ENCODE measurements around the gene RBM20. TPM values are rescaled to one million over a fixed set of nuclear protein-coding genes. Genes with fewer than 3 reads are reported as not detected.
A peak's percentile ranks its signal among the peaks of the same experiment; 100 is the strongest.

Gene RBM20
- total RNA-seq = 1.5 and 2.7 TPM in 2 replicates
- long read RNA-seq = 0 reads

- H3K4me1 Mint-ChIP-seq (ENCODE audit: low read depth) = peaks cover 15% of the 10 kb centered on the region
- H3K36me3 Mint-ChIP-seq (ENCODE audit: insufficient read depth) = no peaks in the 10 kb centered on the region
- DNase-seq (ENCODE audit: low spot score, unreplicated experiment) = peak; percentile 44
- no peak for TF ChIP-seq CTCF (IDR thresholded peaks at IDR 0.05; ENCODE audit: unreplicated experiment)
- no peaks in the 10 kb centered on the region for H3K9me3 Mint-ChIP-seq (ENCODE audit: low read depth)
- H3K4me3 Mint-ChIP-seq (ENCODE audit: low read depth) = peak within 1 kb of the TSS; percentile 81
- H3K27me3 Mint-ChIP-seq = peaks cover 53% of the 10 kb centered on the region
- peak within 1 kb of the TSS; percentile 88 for H3K27ac Mint-ChIP-seq
These were observed at the start of gene RBM20 for GRCh38 chr10:110643653-110644597. RBM20 (plus strand) TSS chr10:110644336; CDS start chr10:110644455, 119 bp downstream.

- H3K4me1 Mint-ChIP-seq (ENCODE audit: low read depth) = no peaks in the 10 kb centered on the region
- H3K4me3 Mint-ChIP-seq (ENCODE audit: low read depth) = no peak overlapping the region
- no peak overlapping the region for H3K27ac Mint-ChIP-seq
- no peaks in the 10 kb centered on the region for H3K27me3 Mint-ChIP-seq
- no peak for DNase-seq (ENCODE audit: low spot score, unreplicated experiment)
- peaks cover 24% of the 10 kb centered on the region for H3K36me3 Mint-ChIP-seq (ENCODE audit: insufficient read depth)
- no peak for TF ChIP-seq CTCF (IDR thresholded peaks at IDR 0.05; ENCODE audit: unreplicated experiment)
- no peaks in the 10 kb centered on the region for H3K9me3 Mint-ChIP-seq (ENCODE audit: low read depth)
These were observed 46.7 kb upstream of the RBM20 start for GRCh38 chr10:110597476-110597875.

GRCh38 chr10:110600487-110601101 is 43.5 kb upstream of the RBM20 start:
- peak; percentile 23 for DNase-seq (ENCODE audit: low spot score, unreplicated experiment)
- H3K27me3 Mint-ChIP-seq = no peaks in the 10 kb centered on the region
- peak overlapping the region; percentile 27 for H3K27ac Mint-ChIP-seq
- peaks cover 32% of the 10 kb centered on the region for H3K36me3 Mint-ChIP-seq (ENCODE audit: insufficient read depth)
- H3K9me3 Mint-ChIP-seq (ENCODE audit: low read depth) = no peaks in the 10 kb centered on the region
- no peak overlapping the region for H3K4me3 Mint-ChIP-seq (ENCODE audit: low read depth)
- no peaks in the 10 kb centered on the region for H3K4me1 Mint-ChIP-seq (ENCODE audit: low read depth)
- peak; percentile 76 for TF ChIP-seq CTCF (IDR thresholded peaks at IDR 0.05; ENCODE audit: unreplicated experiment)

GRCh38 chr10:110601581-110601980 is 42.6 kb upstream of the RBM20 start:
- no peak for TF ChIP-seq CTCF (IDR thresholded peaks at IDR 0.05; ENCODE audit: unreplicated experiment)
- H3K4me3 Mint-ChIP-seq (ENCODE audit: low read depth) = no peak overlapping the region
- no peak overlapping the region for H3K27ac Mint-ChIP-seq
- H3K27me3 Mint-ChIP-seq = no peaks in the 10 kb centered on the region
- no peak for DNase-seq (ENCODE audit: low spot score, unreplicated experiment)
- no peaks in the 10 kb centered on the region for H3K4me1 Mint-ChIP-seq (ENCODE audit: low read depth)
- H3K9me3 Mint-ChIP-seq (ENCODE audit: low read depth) = no peaks in the 10 kb centered on the region
- H3K36me3 Mint-ChIP-seq (ENCODE audit: insufficient read depth) = peaks cover 31% of the 10 kb centered on the region

- Mint-ChIP-seq H3K27ac (no peak overlapping the region), H3K9me3 (ENCODE audit: low read depth) (no peaks in the 10 kb centered on the region), H3K36me3 (ENCODE audit: insufficient read depth) (peaks cover 12% of the 10 kb centered on the region), H3K4me3 (ENCODE audit: low read depth) (no peak overlapping the region), H3K27me3 (no peaks in the 10 kb centered on the region), H3K4me1 (ENCODE audit: low read depth) (peaks cover 12% of the 10 kb centered on the region)
- no peak for TF ChIP-seq CTCF (IDR thresholded peaks at IDR 0.05; ENCODE audit: unreplicated experiment)
- DNase-seq (ENCODE audit: low spot score, unreplicated experiment) = no peak
These were observed 36.0 kb upstream of the RBM20 start for GRCh38 chr10:110608087-110608486.

All from progenitor cell of endocrine pancreas (in vitro differentiated cells).